ENCODE results near the gene RNASE8. TPM values are rescaled to one million over a fixed set of nuclear protein-coding genes. Genes with fewer than 3 reads are reported as not detected.

RNASE8 gene
- total RNA-seq, 2 donors from 2014 or later: not detected

DNA sequence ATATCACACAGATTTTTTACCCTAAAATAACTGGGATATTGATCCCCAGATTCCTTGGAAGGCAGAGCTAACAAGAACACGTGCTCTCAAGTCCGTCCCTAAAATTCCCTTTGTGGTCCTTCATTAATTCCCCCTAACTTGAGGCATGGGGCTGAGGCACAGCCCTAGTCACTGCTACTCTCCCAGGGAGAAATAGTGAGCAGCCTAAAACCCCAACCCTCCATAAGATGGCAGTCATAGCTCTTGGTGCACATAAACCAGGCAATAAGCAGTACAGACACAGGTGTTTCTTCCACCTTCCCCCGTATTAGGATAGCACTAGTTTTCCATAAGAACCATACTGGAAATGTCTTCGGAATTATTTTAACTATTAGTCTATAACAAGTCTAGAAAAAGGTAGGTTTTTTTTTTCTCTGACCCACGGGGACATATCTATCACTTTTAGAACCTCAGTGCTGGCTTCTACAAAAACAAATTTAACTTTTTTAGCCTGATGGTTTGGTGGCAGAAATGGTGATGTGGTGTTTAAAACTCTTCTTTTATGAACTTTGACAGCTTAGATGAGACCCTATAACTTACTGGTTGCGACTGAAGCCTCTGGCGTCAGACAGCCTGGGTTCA is 9.4 kb downstream of the RNASE8 start:
- ATAC-seq (replicated peaks in 1 of 2) (no peak), DNase-seq (no peak)
- Mint-ChIP-seq H3K27ac (no peak overlapping the region), H3K4me1 (ENCODE audit: low read depth) (peaks cover 31% of the 10 kb centered on the region), H3K36me3 (ENCODE audit: insufficient read depth in 2 of 2) (no peaks in the 10 kb centered on the region), H3K4me3 (no peak overlapping the region), H3K27me3 (ENCODE audit: low read depth) (peaks cover 79% of the 10 kb centered on the region), H3K9me3 (no peaks in the 10 kb centered on the region)

DNA sequence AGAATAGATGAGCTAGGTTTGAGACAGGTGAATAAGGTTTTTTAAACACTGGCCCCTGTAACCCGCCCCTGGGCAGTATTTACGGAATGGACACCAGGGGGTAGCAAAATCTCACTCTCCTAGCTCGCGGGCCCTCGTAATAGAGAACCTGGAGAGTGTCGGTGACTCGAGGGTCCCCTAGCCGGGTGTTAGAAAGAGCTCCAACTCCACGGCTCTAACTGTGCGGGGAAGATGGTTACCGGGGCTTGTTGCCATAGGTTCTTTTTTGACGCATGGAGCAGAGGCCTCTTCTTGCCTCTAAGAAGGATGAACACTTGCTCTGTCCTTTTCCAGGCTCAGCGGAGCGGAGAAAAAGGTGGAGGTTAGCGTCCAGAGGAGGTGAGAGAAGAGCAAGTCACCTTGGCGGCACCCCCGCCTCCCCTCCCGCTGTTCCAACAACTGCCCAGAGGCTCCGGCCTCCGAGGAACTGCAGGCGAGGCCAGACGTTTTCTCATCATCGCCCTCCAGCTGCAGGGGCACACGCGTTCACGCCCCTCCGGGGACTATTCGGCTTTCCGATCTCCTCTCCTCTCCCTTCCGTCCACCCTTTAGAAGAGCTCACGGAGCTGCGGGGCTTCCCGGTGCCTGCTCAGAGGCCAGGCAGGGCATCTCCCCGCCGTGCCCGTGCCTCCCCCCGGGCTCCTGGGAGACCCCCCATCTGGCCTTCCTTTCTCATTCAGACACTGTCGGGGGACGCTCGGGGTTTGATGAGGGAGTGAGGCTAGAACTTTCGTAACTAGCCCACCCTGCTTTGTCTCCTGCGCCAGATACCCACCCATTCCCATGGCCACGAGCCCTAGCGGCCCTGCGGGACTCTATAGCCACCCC is 11.1 kb downstream of the RNASE8 start:
- peak overlapping the region; percentile 82 to 88 for H3K4me3 Mint-ChIP-seq
- ATAC-seq (replicated peaks in 1 of 2) (peak; percentile 59 to 68), DNase-seq (peak; percentile 60 to 62)
- no peaks in the 10 kb centered on the region for H3K9me3 Mint-ChIP-seq
- H3K27ac Mint-ChIP-seq: no peak overlapping the region
- peaks cover 34% of the 10 kb centered on the region for H3K4me1 Mint-ChIP-seq (ENCODE audit: low read depth)
- H3K36me3 Mint-ChIP-seq (ENCODE audit: insufficient read depth in 2 of 2): no peaks in the 10 kb centered on the region
- H3K27me3 Mint-ChIP-seq (ENCODE audit: low read depth): peaks cover 84% of the 10 kb centered on the region

DNA sequence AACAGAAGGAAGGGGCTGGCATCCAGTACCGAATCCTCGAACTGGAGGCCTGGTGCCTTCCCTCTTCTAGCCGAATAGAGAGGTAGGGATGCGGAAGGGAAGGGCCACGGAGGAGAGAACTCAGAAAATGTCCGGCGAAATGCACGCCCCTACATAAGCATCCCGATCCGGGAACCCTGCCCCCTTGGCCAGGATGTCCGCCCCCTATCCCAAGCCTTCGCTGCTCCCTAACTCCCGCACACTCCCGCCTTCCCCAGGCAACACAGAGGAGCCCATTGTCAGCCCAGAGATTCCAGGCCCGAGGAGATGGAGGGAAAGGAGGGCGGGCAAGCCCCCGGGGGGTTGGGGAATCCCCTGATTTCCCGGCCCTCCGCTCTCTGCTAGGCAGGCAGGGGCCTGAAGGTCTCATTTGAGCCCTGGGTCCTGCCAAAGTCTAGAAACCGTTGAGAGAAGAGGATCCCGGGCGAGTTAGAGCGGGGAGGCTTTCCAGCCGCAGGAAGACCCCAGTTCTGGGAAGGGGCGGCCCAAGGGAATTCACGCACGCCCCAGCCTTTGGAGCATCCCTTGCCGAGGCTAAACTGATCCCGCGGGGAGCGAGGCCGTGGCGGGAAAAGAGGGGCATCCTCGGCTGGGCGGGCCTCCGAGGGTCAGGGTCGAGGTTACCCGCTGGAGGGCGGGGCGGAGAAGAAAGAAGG is 11.9 kb downstream of the RNASE8 start:
- H3K27me3 Mint-ChIP-seq (ENCODE audit: low read depth): peaks cover 86% of the 10 kb centered on the region
- H3K36me3 Mint-ChIP-seq (ENCODE audit: insufficient read depth in 2 of 2): no peaks in the 10 kb centered on the region
- H3K4me3 Mint-ChIP-seq: peak overlapping the region; percentile 82 to 88
- no peak for DNase-seq
- peaks cover 34% of the 10 kb centered on the region for H3K4me1 Mint-ChIP-seq (ENCODE audit: low read depth)
- no peak for ATAC-seq (replicated peaks in 1 of 2)
- H3K9me3 Mint-ChIP-seq: no peaks in the 10 kb centered on the region
- H3K27ac Mint-ChIP-seq: no peak overlapping the region

DNA sequence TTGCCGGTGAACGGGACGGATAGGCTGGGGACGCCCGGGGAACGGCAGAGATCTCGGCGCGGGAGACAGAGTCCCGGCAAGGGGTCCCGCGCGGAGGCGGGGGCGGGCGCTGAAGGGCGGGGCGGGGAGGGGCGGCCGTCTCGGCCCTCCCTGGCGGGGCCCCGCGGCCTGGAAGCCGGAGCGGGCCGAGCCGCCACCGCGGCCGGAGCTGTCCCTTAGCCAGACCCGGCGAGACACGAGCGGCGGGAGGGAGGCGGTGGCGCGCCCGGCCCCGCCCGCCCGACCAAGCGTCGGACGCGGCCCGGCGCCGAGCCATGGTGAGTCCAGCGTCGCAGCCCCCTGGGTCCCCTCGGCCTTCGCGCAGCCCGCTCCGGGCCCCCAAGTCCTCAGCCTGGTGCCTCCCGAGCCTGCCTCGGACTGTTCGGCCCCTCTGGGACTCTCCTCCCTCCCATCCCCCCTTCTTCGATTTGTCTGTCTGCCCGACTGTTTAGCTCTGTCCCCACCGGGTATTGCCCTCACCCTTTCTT is 12.5 kb downstream of the RNASE8 start, which contains the start of gene ARHGEF40:
ARHGEF40 (plus strand) TSS at position 222 of the 527 bp plus-strand sequence; CDS start at position 315, 93 bp downstream.
- no peaks in the 10 kb centered on the region for H3K36me3 Mint-ChIP-seq (ENCODE audit: insufficient read depth in 2 of 2)
- peak; percentile 35 to 44 for ATAC-seq (replicated peaks in 1 of 2)
- H3K4me3 Mint-ChIP-seq: peak within 1 kb of the TSS; percentile 88 to 89
- peaks cover 80% of the 10 kb centered on the region for H3K27me3 Mint-ChIP-seq (ENCODE audit: low read depth)
- peak; percentile 34 to 52 for DNase-seq
- no peaks in the 10 kb centered on the region for H3K9me3 Mint-ChIP-seq
- H3K27ac Mint-ChIP-seq: no peak within 1 kb of the TSS
- H3K4me1 Mint-ChIP-seq (ENCODE audit: low read depth): peaks cover 34% of the 10 kb centered on the region

DNA sequence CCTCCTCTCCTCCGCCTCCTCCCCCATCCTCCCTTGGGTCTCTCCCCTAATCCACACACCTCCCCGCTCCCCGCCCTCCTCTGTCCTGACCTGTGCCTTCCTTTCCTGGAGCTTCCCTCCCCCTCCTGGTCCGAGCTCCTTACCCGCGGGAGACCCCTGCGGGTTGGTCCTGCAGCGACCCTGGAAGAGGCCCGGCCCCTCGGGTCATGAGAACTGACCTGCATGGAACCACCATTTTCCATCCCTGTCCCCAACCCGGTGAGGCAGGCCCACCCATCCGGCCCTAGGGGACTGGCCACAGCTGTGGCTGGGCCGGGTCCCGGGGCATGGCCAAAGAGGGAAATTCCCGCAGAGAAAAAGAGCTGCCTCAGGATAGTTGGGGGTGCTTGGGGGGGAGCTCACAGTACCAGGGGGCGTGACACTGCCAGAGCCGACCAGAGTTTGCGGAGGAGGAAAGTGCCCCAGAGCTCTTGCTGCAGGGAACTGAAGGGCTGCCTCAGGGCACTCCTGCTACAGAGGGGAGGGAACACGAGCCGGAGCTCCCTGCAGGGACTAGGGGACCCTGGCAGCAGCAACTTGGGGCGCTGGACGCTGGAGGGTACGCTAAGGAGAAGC is 13.1 kb downstream of the RNASE8 start:
- Mint-ChIP-seq H3K4me3 (peak overlapping the region; percentile 78 to 89), H3K9me3 (no peaks in the 10 kb centered on the region), H3K27me3 (ENCODE audit: low read depth) (peaks cover 75% of the 10 kb centered on the region), H3K27ac (no peak overlapping the region), H3K4me1 (ENCODE audit: low read depth) (peaks cover 34% of the 10 kb centered on the region), H3K36me3 (ENCODE audit: insufficient read depth in 2 of 2) (no peaks in the 10 kb centered on the region)
- DNase-seq: peak; percentile 13 to 19
- peak; percentile 26 to 27 for ATAC-seq (replicated peaks in 1 of 2)

DNA sequence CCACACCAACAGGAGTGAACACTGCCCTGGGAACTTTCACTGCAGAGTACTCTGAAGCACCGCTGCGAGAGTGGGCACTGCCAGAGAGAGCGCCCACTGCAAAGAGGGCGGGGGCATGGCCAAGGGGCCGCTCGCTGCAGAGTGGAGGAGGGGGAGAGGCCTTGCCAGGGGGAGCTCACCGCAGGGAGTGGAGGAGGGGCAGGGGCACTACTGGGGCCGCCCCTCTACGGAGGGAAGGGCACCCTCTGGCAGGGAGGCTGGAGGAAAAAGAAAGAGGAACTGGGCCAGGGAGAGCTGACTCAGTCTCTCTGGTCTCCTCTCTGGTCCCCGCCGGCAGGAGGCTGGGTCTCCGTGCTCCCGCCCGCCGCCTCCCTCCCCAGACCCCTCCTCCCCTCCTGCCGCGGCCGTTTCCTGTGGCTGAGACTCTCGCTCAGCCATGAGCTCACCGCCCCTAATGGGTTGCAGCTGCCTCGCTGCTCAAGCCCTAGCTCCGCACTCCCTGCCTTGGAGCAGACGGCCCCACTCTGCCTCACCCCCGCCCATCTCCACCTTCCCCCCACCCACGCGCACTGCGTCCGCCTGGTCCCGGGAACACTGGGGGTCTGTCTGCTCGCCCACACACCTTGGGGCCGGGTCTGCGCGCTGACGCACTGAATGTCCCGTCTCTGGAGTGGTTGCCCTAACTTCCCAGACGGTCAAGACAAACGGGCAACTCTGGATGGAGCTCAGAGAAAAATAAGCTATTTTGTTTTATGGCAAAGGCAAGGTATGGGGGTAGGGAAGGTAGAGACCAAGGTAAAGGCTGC is 13.8 kb downstream of the RNASE8 start:
- ATAC-seq (replicated peaks in 1 of 2): peak; percentile 57 to 63
- peak; percentile 46 to 65 for DNase-seq
- Mint-ChIP-seq H3K4me1 (ENCODE audit: low read depth) (peaks cover 34% of the 10 kb centered on the region), H3K9me3 (no peaks in the 10 kb centered on the region), H3K4me3 (peak overlapping the region; percentile 78 to 89), H3K27ac (no peak overlapping the region), H3K27me3 (ENCODE audit: low read depth) (peaks cover 68% of the 10 kb centered on the region), H3K36me3 (ENCODE audit: insufficient read depth in 2 of 2) (no peaks in the 10 kb centered on the region)

DNA sequence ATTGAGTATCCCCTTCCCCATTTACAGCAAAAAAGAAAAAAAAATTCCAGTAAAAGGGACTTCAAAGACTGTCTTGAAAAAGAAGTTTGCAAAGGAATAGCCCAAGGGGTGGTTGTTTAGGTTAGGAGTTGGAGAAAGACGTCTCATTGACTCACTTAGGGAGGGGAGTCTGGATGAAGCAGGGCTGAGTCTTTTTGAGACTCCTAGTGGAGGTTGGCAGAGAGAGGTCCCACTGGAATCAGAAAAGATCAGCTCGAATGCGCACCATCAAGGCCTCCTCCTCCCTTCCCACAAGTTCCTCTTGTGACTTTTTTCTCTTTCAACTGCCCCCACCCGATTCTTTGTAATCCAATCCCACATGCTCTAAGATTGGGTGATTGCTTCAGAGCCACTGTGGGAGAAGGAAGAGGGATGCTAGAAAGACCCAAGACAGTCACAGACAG is 14.4 kb downstream of the RNASE8 start:
- peaks cover 34% of the 10 kb centered on the region for H3K4me1 Mint-ChIP-seq (ENCODE audit: low read depth)
- DNase-seq (no peak), ATAC-seq (replicated peaks in 1 of 2) (no peak)
- H3K36me3 Mint-ChIP-seq (ENCODE audit: insufficient read depth in 2 of 2): no peaks in the 10 kb centered on the region
- H3K27me3 Mint-ChIP-seq (ENCODE audit: low read depth): peaks cover 61% of the 10 kb centered on the region
- peak overlapping the region; percentile 78 to 89 for H3K4me3 Mint-ChIP-seq
- no peak overlapping the region for H3K27ac Mint-ChIP-seq
- H3K9me3 Mint-ChIP-seq: no peaks in the 10 kb centered on the region

DNA sequence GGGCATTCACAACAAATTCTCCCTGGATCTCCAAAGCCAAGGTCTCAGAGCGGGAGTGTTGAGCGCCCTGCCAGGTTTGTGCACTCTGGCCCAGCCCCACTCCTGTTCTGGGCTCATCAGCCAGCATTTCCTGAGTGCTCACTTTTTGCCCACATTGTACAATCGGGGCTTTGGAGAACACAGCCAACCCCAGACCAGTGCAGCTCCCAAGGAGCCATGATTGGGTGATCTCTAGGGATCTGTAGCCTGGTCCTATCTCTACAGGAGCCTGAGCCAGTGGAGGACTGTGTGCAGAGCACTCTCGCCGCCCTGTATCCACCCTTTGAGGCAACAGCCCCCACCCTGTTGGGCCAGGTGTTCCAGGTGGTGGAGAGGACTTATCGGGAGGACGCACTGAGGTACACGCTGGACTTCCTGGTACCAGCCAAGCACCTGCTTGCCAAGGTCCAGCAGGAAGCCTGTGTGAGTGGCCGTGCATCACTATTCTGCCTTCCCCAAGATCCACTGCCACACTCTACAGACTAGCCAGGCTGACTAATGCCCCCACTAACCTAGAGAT is 15.2 kb downstream of the RNASE8 start:
- no peak for ATAC-seq (replicated peaks in 1 of 2)
- no peak overlapping the region for H3K27ac Mint-ChIP-seq
- no peak overlapping the region for H3K4me3 Mint-ChIP-seq

DNA sequence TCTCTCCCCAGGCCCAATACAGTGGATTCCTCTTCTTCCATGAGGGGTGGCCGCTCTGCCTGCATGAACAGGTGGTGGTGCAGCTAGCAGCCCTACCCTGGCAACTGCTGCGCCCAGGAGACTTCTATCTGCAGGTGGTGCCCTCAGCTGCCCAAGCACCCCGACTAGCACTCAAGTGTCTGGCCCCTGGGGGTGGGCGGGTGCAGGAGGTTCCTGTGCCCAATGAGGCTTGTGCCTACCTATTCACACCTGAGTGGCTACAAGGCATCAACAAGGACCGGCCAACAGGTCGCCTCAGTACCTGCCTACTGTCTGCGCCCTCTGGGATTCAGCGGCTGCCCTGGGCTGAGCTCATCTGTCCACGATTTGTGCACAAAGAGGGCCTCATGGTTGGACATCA is 16.3 kb downstream of the RNASE8 start:
- H3K4me3 Mint-ChIP-seq: no peak overlapping the region
- H3K4me1 Mint-ChIP-seq (ENCODE audit: low read depth): peaks cover 29% of the 10 kb centered on the region
- DNase-seq: no peak
- H3K27me3 Mint-ChIP-seq (ENCODE audit: low read depth): peaks cover 45% of the 10 kb centered on the region
- ATAC-seq (replicated peaks in 1 of 2): no peak
- no peak overlapping the region for H3K27ac Mint-ChIP-seq
- no peaks in the 10 kb centered on the region for H3K9me3 Mint-ChIP-seq
- H3K36me3 Mint-ChIP-seq (ENCODE audit: insufficient read depth in 2 of 2): no peaks in the 10 kb centered on the region

More for the DNA sequence above, 15.2 kb downstream of the RNASE8 start:
- Mint-ChIP-seq H3K4me1 (ENCODE audit: low read depth) (peaks cover 34% of the 10 kb centered on the region), H3K36me3 (ENCODE audit: insufficient read depth in 2 of 2) (no peaks in the 10 kb centered on the region), H3K27me3 (ENCODE audit: low read depth) (peaks cover 56% of the 10 kb centered on the region), H3K9me3 (no peaks in the 10 kb centered on the region)
- no peak for DNase-seq

DNA sequence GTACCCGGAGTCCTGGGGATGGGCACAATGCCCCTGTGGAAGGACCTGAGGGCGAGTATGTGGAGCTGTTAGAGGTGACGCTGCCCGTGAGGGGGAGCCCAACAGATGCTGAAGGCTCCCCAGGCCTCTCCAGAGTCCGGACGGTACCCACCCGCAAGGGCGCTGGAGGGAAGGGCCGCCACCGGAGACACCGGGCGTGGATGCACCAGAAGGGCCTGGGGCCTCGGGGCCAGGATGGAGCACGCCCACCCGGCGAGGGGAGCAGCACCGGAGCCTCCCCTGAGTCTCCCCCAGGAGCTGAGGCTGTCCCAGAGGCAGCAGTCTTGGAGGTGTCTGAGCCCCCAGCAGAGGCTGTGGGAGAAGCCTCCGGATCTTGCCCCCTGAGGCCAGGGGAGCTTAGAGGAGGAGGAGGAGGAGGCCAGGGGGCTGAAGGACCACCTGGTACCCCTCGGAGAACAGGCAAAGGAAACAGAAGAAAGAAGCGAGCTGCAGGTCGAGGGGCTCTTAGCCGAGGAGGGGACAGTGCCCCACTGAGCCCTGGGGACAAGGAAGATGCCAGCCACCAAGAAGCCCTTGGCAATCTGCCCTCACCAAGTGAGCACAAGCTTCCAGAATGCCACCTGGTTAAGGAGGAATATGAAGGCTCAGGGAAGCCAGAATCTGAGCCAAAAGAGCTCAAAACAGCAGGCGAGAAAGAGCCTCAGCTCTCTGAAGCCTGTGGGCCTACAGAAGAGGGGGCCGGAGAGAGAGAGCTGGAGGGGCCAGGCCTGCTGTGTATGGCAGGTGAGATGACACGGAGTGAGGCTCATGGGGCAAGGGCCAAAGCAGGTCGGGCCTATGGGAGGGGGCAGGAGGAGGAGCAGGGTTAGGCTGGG is 17.0 kb downstream of the RNASE8 start:
- H3K27ac Mint-ChIP-seq: no peak overlapping the region
- ATAC-seq (replicated peaks in 1 of 2) (no peak), DNase-seq (no peak)
- H3K27me3 Mint-ChIP-seq (ENCODE audit: low read depth): peaks cover 38% of the 10 kb centered on the region
- no peaks in the 10 kb centered on the region for H3K9me3 Mint-ChIP-seq
- no peaks in the 10 kb centered on the region for H3K36me3 Mint-ChIP-seq (ENCODE audit: insufficient read depth in 2 of 2)
- peaks cover 22% of the 10 kb centered on the region for H3K4me1 Mint-ChIP-seq (ENCODE audit: low read depth)
- H3K4me3 Mint-ChIP-seq: no peak overlapping the region

Data from activated T-cell treated with anti-CD3 and anti-CD28 coated beads, Interleukin-2, amount 50 U/mL, for 72 hours (primary cell).